Effector memory CD4-positive, alpha-beta T cell (primary cell): ENCODE data around the gene MYMK.

Experiments used
- DNase-seq, 3 donors: peaks; one replicate each; pipeline ENCODE4 v3.0.0-alpha.2; 2020
- H3K27ac ChIP-seq: 2 replicates; pipeline ENCODE4 v1.7.0; 2013; ENCODE audit warnings: mild to moderate bottlenecking, low read length, moderate library complexity; ENCODE audit not compliant: insufficient read depth, poor library complexity, severe bottlenecking
- H3K27me3 ChIP-seq: replicated peaks from 2 replicates; pipeline ENCODE4 v1.7.0; 2013; ENCODE audit warnings: mild to moderate bottlenecking, low read length; ENCODE audit not compliant: insufficient read depth, control insufficient read depth, poor library complexity, severe bottlenecking
- H3K36me3 ChIP-seq: 2 replicates; pipeline ENCODE4 v1.7.0; 2013; ENCODE audit warnings: mild to moderate bottlenecking, low read length, moderate library complexity; ENCODE audit not compliant: control insufficient read depth, insufficient read depth
- H3K4me1 ChIP-seq: 2 replicates; pipeline ENCODE4 v1.7.0; 2013; ENCODE audit warnings: low read length, mild to moderate bottlenecking; ENCODE audit not compliant: control insufficient read depth, insufficient read depth, poor library complexity, severe bottlenecking
- H3K4me3 ChIP-seq: 2 replicates; pipeline ENCODE4 v1.7.0; 2013; ENCODE audit warnings: low read length, low read depth, mild to moderate bottlenecking; ENCODE audit not compliant: insufficient read depth, poor library complexity, severe bottlenecking
- H3K9me3 ChIP-seq: 2 replicates; pipeline ENCODE4 v1.7.0; 2013; ENCODE audit warnings: mild to moderate bottlenecking, low read length, moderate library complexity; ENCODE audit not compliant: control insufficient read depth

MYMK gene

DNA sequence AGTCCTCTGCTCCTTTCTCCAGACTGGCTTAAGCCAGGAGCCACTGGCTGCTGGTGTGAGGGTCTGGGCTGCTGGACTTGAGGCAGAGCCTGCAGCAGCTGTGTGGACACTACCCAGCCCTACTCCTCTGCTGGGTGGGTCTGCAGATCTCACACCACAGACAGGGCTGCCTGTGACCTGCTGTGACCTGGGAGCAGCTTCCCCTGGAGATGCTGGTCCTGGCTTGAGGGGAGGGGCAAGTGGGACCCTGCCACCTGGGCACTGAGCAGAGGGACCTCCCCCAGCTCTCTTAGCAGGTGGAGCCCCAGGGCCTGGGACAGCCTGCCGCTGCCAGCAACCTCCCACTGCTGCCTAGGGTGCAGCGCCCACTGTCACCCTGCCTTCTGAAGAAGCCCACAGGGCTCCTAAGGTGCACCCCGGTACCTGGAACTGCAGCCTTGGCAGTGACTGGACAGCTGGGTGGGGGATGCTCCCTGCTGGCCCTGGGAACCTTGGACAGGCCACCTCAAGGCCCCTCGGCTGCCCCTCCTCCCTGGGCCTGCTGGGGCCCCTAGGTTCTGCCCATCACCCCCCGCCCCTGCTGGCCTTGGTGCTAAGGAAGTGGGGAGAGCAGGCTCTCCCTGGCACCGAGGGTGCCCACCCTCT is 55.9 kb downstream of the MYMK start:
- Histone ChIP-seq H3K4me1 (no peaks in the 10 kb centered on the region), H3K9me3 (no peaks in the 10 kb centered on the region), H3K36me3 (no peaks in the 10 kb centered on the region), H3K4me3 (no peak overlapping the region), H3K27ac (no peak overlapping the region), H3K27me3 (no peaks in the 10 kb centered on the region)
- DNase-seq, result no peak

DNA sequence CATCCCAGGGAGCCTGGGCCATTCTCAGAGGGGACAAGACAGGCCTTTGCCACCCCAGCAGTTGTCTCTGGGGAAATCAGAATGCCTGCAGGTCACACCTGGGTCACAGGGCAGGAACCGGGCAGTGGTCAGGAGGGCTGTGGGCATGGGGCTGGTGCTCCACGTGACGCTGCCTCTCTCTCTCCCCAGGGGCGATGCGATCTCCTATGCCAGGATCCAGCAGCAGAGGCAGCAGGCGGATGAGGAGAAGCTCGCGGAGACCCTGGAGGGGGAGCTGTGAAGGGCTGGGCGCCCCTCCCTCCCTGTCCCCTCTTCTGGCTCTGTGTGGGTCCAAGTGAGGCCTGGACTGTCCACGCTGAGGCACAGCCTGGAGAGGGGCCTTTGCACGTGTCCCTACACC is 56.4 kb downstream of the MYMK start:
- no peaks in the 10 kb centered on the region for H3K4me1 ChIP-seq
- no peak overlapping the region for H3K4me3 ChIP-seq
- H3K27me3 ChIP-seq, result no peaks in the 10 kb centered on the region
- DNase-seq, result no peak
- H3K27ac ChIP-seq, result no peak overlapping the region
- H3K9me3 ChIP-seq, result no peaks in the 10 kb centered on the region
- H3K36me3 ChIP-seq, result no peaks in the 10 kb centered on the region

DNA sequence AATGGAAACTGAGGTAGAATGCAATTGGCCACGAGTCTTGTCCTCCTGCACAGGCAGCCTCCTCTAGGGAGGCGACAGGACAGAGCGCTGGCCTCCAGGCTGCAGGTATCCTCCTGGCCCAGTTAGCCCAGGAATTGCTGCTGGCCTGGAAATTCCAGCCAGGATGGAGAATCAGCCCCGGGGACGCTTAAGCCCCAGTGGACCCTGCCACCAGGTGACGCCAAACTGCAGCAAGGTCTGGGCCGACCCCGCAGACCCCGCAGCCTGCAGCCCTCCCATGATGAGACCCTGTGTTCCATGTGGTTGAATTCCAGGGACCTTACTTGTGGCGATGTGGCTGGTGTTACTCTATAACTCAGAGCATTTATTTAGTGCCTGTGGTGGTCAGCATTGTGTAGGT is 57.7 kb downstream of the MYMK start:
- no peaks in the 10 kb centered on the region for H3K27me3 ChIP-seq
- H3K27ac ChIP-seq, result no peak overlapping the region
- no peak for DNase-seq
- H3K36me3 ChIP-seq, result no peaks in the 10 kb centered on the region
- H3K9me3 ChIP-seq, result no peaks in the 10 kb centered on the region
- no peaks in the 10 kb centered on the region for H3K4me1 ChIP-seq
- H3K4me3 ChIP-seq, result no peak overlapping the region

DNA sequence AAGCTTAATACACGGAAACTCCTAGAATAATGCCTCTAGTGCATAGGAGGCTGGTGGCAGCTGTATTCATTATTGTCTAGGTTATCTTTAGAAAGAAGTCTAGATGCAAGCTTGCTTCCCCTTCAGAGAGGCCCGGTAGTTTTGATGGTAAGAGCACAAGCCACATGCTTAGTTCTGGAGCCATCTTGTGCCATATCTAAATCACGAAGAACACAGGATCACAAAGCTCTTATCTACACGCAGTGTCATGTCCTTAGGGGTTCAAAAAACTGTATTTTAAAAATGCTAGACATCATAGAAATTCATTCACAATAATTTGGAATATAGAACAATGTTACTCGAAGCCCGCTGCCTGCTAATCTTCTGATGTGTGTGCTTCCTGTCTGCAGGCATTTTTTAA is 58.8 kb downstream of the MYMK start:
- H3K4me1 ChIP-seq, result no peaks in the 10 kb centered on the region
- no peaks in the 10 kb centered on the region for H3K27me3 ChIP-seq
- H3K27ac ChIP-seq, result no peak overlapping the region
- no peaks in the 10 kb centered on the region for H3K9me3 ChIP-seq
- DNase-seq, result no peak
- no peak overlapping the region for H3K4me3 ChIP-seq
- no peaks in the 10 kb centered on the region for H3K36me3 ChIP-seq

DNA sequence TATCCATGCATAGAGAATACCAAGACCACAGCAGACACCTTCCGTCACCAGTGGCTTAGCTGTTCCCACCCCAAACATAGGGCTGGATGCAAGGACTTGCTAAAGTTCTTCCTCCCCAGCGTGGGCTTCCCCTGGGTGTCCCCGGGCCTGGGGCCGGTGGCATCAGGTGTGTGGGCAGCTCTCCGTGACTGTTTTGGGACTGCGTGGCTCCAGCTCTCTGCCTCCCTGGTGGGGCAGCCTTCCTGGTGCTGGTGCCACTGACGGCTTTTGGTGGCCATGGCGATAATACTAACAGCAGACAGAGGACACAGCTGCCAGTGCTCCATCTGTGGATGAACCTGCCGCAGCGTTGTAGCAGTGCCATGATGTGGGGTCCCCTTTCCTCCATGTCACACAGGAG is 60.1 kb downstream of the MYMK start:
- Histone ChIP-seq H3K27ac (no peak overlapping the region), H3K27me3 (no peaks in the 10 kb centered on the region), H3K4me1 (peaks cover 2% of the 10 kb centered on the region)

More for the DNA sequence above, 60.1 kb downstream of the MYMK start:
- H3K9me3 ChIP-seq, result no peaks in the 10 kb centered on the region
- no peak for DNase-seq
- no peak overlapping the region for H3K4me3 ChIP-seq
- H3K36me3 ChIP-seq, result no peaks in the 10 kb centered on the region
